K562 (cell line): ENCODE data around the gene TNKS2. TPM values are rescaled to one million over a fixed set of nuclear protein-coding genes. Genes with fewer than 3 reads are reported as not detected.

Experiments
- MAZ ChIP-seq, 2 experiments: fragments of 450-650 bp in 1 of 2; sonication (generic) in 1 of 2; formaldehyde crosslinking; IDR thresholded peaks in 1 of 2; conservative IDR thresholded peaks in 1 of 2; 2 replicates each; pipeline versions ENCODE4 v1.4.0 to v1.5.0; 2020; ENCODE audit warnings: mild to moderate bottlenecking in 1 of 2, missing genetic modification reagents in 1 of 2
- MGA ChIP-seq: fragments of 450-650 bp; IDR thresholded peaks from 2 replicates; pipeline ENCODE4 v1.6.1; 2016; ENCODE audit warnings: mild to moderate bottlenecking, moderate library complexity
- NR0B1 ChIP-seq: fragments of 450-650 bp; IDR thresholded peaks from one replicate; pipeline ENCODE4 v1.6.1; 2018; ENCODE audit warnings: mild to moderate bottlenecking, moderate library complexity; ENCODE audit not compliant: partially characterized antibody
- PBX2 ChIP-seq, 2 experiments: IDR thresholded peaks in 1 of 2; conservative IDR thresholded peaks in 1 of 2; 2 replicates each; pipeline ENCODE4 v1.6.1; 2016; ENCODE audit warnings: low read depth in 2 of 2, mild to moderate bottlenecking in 1 of 2, missing compliant biosample characterization in 1 of 2, missing genetic modification characterization in 1 of 2, moderate library complexity in 1 of 2
- SMARCE1 ChIP-seq: fragments of 450-650 bp; IDR thresholded peaks from 2 replicates; pipeline ENCODE4 v1.7.1; 2016; ENCODE audit warnings: mild to moderate bottlenecking
- SPI1 ChIP-seq: IDR thresholded peaks from 2 replicates; pipeline ENCODE4 v1.6.1; 2011; ENCODE audit warnings: low read depth, low read length, control low read depth, borderline replicate concordance
- ZNF347 ChIP-seq: fragments of 450-650 bp; formaldehyde crosslinking; IDR thresholded peaks from 2 replicates; pipeline ENCODE4 v1.4.0; 2020; ENCODE audit warnings: low read depth, mild to moderate bottlenecking, moderate library complexity
- ZNF668 ChIP-seq: fragments of 250-450 bp; sonication (Bioruptor Pico); IDR thresholded peaks from 2 replicates; pipeline ENCODE4 v1.8.0; 2022; ENCODE audit warnings: mild to moderate bottlenecking, inconsistent platforms
- polyA plus RNA-seq, 8 experiments: library from polyadenylated mRNA; depleted of rRNA in 4 of 8; stranded (reverse) in 5 of 8; unstranded in 3 of 8; fragments of >200 nt; fragmentation: Nextera tagmentation in 2 of 8; fragmentation: Illumina TruSeq in 1 of 8; extraction: Ambion mirVana in 2 of 8; extraction: Trizol in 1 of 8; gene quantifications; 2 replicates each; pipeline versions ENCODE4 v1.2.1 to v1.2.3, GENCODE V29; 2011 to 2014; ENCODE audit warnings: inconsistent platforms in 1 of 8, missing spikeins in 1 of 8
- total RNA-seq, 7 experiments: library from RNA; depleted of rRNA in 6 of 7; stranded (reverse); fragments of >200 nt in 6 of 7; fragmentation: Illumina TruSeq in 2 of 7; extraction: Trizol in 2 of 7; gene quantifications; 2 replicates each; pipeline versions ENCODE4 v1.2.1 to v1.2.3, GENCODE V29; 2011 to 2021; ENCODE audit warnings: low replicate concordance in 1 of 7

TNKS2 gene
- total and polyA plus RNA-seq, 9 of the 15 experiments (the other 6 are each of a cell fraction or from before 2014, with no cell fraction given), result 3.5 to 19.8 (median 8.6) TPM

GRCh38 chr10:91762878-91763277 is 35.3 kb upstream of the TNKS2 start (continued):
- no peak for TF ChIP-seq MGA
- no peak for TF ChIP-seq NR0B1
- TF ChIP-seq PBX2 (CRISPR knock-in tag; IDR thresholded peaks at IDR 0.05; ENCODE audit: low read depth), result no peak
- peak; percentile 37; the same call in 1 of the 2 replicates for TF ChIP-seq PBX2 (tag; conservative IDR thresholded peaks at IDR 0.05; ENCODE audit: low read depth)
- no peak for TF ChIP-seq ZNF347 (CRISPR knock-in tag)
- peak; percentile 40; the same call in 1 of the 2 replicates for TF ChIP-seq SPI1
- TF ChIP-seq ZNF668 (CRISPR knock-in tag), result no peak
- no peak for TF ChIP-seq MAZ (CRISPR knock-in tag; conservative IDR thresholded peaks at IDR 0.05 in 1 of 2, IDR thresholded peaks at IDR 0.05 in 1 of 2)
- peak; percentile 52; the same call in 1 of the 2 replicates for TF ChIP-seq SMARCE1
